GM10248 (cell line): Measurements from ENCODE around the gene ITIH6.
"Not testable (repeated sequence)": the region's sequence is repeated elsewhere in the genome, so short reads cannot be mapped to it uniquely, and the experiment has no call there.

Source experiments
- CTCF ChIA-PET: fragments of 300-600 bp; sonication (Branson Sonifier 250); formaldehyde crosslinking; extraction: SDS; loops from one replicate; lab custom pipeline; 2021; ENCODE audit warnings: antibody characterized with exemption; lab: Yijun Ruan, JAX
- POLR2A ChIA-PET: fragments of 350-650 bp; sonication (Branson Sonifier 250); formaldehyde crosslinking; extraction: SDS; loops from one replicate; lab custom pipeline; 2020; ENCODE audit warnings: antibody characterized with exemption; lab: Yijun Ruan, JAX
- DNase-seq: peaks from one replicate; pipeline ENCODE4 v3.0.0; 2012; ENCODE audit errors: extremely low spot score
- TF ChIP-seq, protein P1 (sequence below): IDR thresholded peaks from 2 replicates; pipeline ENCODE4 v1.5.1; 2012; ENCODE audit warnings: mild to moderate bottlenecking, low read depth; ENCODE audit errors: extremely low read depth, missing control alignments, control extremely low read depth

The ITIH6 gene

DNA sequence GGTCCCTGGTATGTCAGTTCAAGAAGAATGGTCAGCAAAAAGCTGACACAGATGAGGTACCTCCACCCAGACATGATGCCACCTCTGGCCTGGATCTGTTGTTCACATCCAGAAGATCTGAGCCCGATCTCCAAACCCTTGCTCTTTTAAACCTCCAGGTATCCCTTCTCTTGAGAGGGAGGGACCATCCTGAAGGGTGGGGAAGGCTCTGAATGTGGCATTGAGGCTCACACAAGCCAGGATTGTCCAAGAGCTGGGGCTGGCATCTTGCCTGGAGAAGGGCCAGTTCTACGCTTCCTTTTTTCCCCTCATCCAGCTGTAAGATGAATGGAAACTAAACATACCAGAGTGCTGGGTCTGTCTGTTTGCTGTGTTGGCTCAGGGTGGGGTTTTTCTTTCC, at the start of gene ITIH6:
ITIH6 (minus strand) TSS at position 119 of the 400 bp plus-strand sequence; CDS start at position 74, 45 bp downstream.
- no peak for DNase-seq
- ChIA-PET POLR2A (no interaction called here), CTCF (interaction anchor here (0.8 to 1.4 kb wide), 2 partner anchors 11 to 17 kb away, joined by 3 to 6 read pairs; no protein-coding TSS in a partner anchor)
- TF ChIP-seq, protein P1, sequence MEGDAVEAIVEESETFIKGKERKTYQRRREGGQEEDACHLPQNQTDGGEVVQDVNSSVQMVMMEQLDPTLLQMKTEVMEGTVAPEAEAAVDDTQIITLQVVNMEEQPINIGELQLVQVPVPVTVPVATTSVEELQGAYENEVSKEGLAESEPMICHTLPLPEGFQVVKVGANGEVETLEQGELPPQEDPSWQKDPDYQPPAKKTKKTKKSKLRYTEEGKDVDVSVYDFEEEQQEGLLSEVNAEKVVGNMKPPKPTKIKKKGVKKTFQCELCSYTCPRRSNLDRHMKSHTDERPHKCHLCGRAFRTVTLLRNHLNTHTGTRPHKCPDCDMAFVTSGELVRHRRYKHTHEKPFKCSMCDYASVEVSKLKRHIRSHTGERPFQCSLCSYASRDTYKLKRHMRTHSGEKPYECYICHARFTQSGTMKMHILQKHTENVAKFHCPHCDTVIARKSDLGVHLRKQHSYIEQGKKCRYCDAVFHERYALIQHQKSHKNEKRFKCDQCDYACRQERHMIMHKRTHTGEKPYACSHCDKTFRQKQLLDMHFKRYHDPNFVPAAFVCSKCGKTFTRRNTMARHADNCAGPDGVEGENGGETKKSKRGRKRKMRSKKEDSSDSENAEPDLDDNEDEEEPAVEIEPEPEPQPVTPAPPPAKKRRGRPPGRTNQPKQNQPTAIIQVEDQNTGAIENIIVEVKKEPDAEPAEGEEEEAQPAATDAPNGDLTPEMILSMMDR, result no peak

GRCh38 chrX:54847700-54848099, 49.6 kb upstream of the ITIH6 start:
- POLR2A ChIA-PET, DNase-seq, CTCF ChIA-PET: not testable (repeated sequence)

- TF ChIP-seq, protein P1, result no peak
- ChIA-PET POLR2A (no interaction called here), CTCF (no interaction called here)
- DNase-seq, result no peak
Measured at GRCh38 chrX:54843050-54843449, 45.0 kb upstream of the ITIH6 start.

- no peak for DNase-seq
- TF ChIP-seq, protein P1, result no peak
- CTCF ChIA-PET, result no interaction called here
- POLR2A ChIA-PET, result no interaction called here
Measured at GRCh38 chrX:54842607-54843006, 44.6 kb upstream of the ITIH6 start.

- DNase-seq, POLR2A ChIA-PET, CTCF ChIA-PET: not testable (repeated sequence)
Measured at GRCh38 chrX:54841184-54841874, 43.3 kb upstream of the ITIH6 start.

GRCh38 chrX:54838583-54838982, 40.5 kb upstream of the ITIH6 start:
- TF ChIP-seq, protein P1, result no peak
- POLR2A ChIA-PET, result no interaction called here
- DNase-seq, result no peak
- CTCF ChIA-PET, result no interaction called here

DNA sequence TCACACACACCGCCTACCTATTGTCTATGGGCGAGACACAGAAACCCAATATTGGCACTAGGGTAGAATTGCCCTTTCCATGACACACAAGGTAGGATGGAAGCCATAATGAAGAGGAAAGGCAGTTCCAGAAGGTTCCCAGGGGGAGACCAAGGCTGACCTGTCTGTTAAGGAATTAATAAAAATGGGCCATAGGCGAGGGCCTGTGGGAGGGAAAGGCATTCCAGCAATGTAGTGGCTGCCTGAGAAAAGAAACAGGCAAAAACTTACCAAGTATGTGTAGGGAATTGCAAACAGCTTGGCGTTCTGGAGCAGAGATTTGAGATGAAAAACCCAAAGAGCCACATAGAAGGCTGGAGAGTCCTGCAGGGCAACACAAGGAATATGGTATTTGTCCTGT, 28.5 kb upstream of the ITIH6 start:
- no peak for DNase-seq
- CTCF ChIA-PET, result no interaction called here
- TF ChIP-seq, protein P1, result no peak
- POLR2A ChIA-PET, result no interaction called here

DNA sequence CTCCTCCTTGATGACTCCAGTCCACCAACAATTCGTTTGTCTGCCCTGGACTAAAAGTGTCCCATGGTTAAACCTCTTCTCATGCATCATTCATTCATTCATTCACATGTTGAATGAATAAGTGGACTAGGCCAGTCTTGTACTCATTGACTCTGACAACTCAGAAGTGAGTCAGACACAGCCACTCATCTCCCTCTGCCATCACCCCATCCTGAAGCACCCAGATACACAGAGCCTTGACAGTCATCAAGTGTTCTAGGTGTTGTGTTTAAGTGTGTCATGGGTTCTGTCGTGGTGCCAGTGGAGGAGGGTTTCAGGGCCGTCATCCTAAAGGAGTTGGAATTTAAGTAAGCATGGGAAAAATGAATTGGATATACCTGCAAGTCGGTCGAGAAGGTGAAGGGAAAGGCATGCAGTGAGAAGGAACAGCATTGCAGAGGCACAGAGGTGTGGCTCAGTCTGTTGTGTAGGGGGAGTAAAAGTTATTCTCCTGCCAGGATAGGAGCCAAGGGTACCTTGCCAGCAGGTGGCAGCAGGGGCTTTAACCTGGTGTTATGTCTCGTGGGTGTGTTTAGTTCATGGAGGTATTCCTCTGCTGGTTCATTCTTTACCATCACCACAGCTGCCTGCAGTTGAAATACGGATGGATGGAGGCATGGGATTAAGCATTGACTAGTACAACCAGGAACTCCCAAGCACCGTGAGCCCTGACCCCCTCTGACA, 27.8 kb upstream of the ITIH6 start:
- DNase-seq, result no peak
- ChIA-PET CTCF (no interaction called here), POLR2A (no interaction called here)
- TF ChIP-seq, protein P1, result no peak
